GM23338 (cell line): Measurements from ENCODE around the gene MAGEB6. TPM values are rescaled to one million over a fixed set of nuclear protein-coding genes. Genes with fewer than 3 reads are reported as not detected.

Experiments
- EZH2phosphoT487 ChIP-seq: fragments of 200-600 bp; sonication (generic); IDR thresholded peaks from one replicate; pipeline ENCODE4 v1.8.1; 2018; ENCODE audit warnings: antibody characterized with exemption; ENCODE audit not compliant: unreplicated experiment
- JUNB ChIP-seq: IDR thresholded peaks from one replicate; pipeline ENCODE4 v1.6.1; 2016; ENCODE audit warnings: antibody characterized with exemption; ENCODE audit not compliant: unreplicated experiment
- NANOG ChIP-seq: IDR thresholded peaks from 2 replicates; pipeline ENCODE4 v1.6.1; 2016; ENCODE audit warnings: antibody characterized with exemption, borderline replicate concordance
- POLR2AphosphoS5 ChIP-seq: IDR thresholded peaks from 2 replicates; pipeline ENCODE4 v1.6.1; 2016; ENCODE audit warnings: antibody characterized with exemption, low read depth
- ZNF114 ChIP-seq: fragments of 250-450 bp; sonication (Bioruptor Pico); IDR thresholded peaks from 2 replicates; pipeline ENCODE4 v1.5.0; 2020; ENCODE audit warnings: mild to moderate bottlenecking, moderate library complexity
- ZNF331 ChIP-seq: fragments of 250-450 bp; sonication (Bioruptor Pico); IDR thresholded peaks from 2 replicates; pipeline ENCODE4 v1.5.0; 2020; ENCODE audit warnings: low read depth, mild to moderate bottlenecking, moderate library complexity
- ZNF462 ChIP-seq: fragments of 250-450 bp; sonication (Bioruptor Pico); IDR thresholded peaks from 2 replicates; pipeline ENCODE4 v1.5.0; 2020; ENCODE audit warnings: mild to moderate bottlenecking, moderate library complexity
- polyA plus RNA-seq: library from polyadenylated mRNA; unstranded; fragments of >200 nt; fragmentation: Nextera tagmentation; extraction: Ambion mirVana; gene quantifications from 2 replicates; pipeline ENCODE4 v1.2.1, GENCODE V29; 2016
- total RNA-seq: library from RNA; depleted of rRNA; stranded (reverse); fragments of >200 nt; shearing (Covaris generic); gene quantifications from 2 replicates; pipeline ENCODE4 v1.2.3, GENCODE V29; 2014
- TF ChIP-seq, protein P1 (sequence below): IDR thresholded peaks from one replicate; pipeline ENCODE4 v1.6.1; 2018; ENCODE audit warnings: antibody characterized with exemption; ENCODE audit not compliant: unreplicated experiment

The MAGEB6 gene
- total and polyA plus RNA-seq, 2 experiments from 2014 or later = not detected

GRCh38 chrX:26146024-26146423, 46.2 kb upstream of the MAGEB6 start (continued):
- TF ChIP-seq ZNF462 (no peak), NANOG (no peak), EZH2phosphoT487 (no peak), ZNF331 (CRISPR knock-in tag) (no peak), POLR2AphosphoS5 (no peak), ZNF114 (CRISPR knock-in tag) (no peak), JUNB (no peak)
- TF ChIP-seq, protein P1, sequence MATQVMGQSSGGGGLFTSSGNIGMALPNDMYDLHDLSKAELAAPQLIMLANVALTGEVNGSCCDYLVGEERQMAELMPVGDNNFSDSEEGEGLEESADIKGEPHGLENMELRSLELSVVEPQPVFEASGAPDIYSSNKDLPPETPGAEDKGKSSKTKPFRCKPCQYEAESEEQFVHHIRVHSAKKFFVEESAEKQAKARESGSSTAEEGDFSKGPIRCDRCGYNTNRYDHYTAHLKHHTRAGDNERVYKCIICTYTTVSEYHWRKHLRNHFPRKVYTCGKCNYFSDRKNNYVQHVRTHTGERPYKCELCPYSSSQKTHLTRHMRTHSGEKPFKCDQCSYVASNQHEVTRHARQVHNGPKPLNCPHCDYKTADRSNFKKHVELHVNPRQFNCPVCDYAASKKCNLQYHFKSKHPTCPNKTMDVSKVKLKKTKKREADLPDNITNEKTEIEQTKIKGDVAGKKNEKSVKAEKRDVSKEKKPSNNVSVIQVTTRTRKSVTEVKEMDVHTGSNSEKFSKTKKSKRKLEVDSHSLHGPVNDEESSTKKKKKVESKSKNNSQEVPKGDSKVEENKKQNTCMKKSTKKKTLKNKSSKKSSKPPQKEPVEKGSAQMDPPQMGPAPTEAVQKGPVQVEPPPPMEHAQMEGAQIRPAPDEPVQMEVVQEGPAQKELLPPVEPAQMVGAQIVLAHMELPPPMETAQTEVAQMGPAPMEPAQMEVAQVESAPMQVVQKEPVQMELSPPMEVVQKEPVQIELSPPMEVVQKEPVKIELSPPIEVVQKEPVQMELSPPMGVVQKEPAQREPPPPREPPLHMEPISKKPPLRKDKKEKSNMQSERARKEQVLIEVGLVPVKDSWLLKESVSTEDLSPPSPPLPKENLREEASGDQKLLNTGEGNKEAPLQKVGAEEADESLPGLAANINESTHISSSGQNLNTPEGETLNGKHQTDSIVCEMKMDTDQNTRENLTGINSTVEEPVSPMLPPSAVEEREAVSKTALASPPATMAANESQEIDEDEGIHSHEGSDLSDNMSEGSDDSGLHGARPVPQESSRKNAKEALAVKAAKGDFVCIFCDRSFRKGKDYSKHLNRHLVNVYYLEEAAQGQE = no peak
